ES-I3 (cell line): ENCODE results near the gene FGGY.

Source experiments
- H3K36me3 ChIP-seq: 2 replicates; pipeline ENCODE4 v1.6.1; 2013; ENCODE audit warnings: mild to moderate bottlenecking, low read length, control low read depth, moderate library complexity; ENCODE audit not compliant: insufficient read depth
- H3K4me1 ChIP-seq: 2 replicates; pipeline ENCODE4 v1.6.1; 2013; ENCODE audit warnings: mild to moderate bottlenecking, control low read depth, low read length; ENCODE audit not compliant: insufficient read depth
- H3K9ac ChIP-seq: 2 replicates; pipeline ENCODE4 v1.6.1; 2013; ENCODE audit warnings: low read depth, mild to moderate bottlenecking, low read length, moderate library complexity
- H3K9me3 ChIP-seq: 2 replicates; pipeline ENCODE4 v1.6.1; 2013; ENCODE audit warnings: mild to moderate bottlenecking, low read length, moderate library complexity; ENCODE audit not compliant: control insufficient read depth, insufficient read depth

FGGY gene

GRCh38 chr1:59421232-59421920, 124.5 kb downstream of the FGGY start:
- peaks cover 20% of the 10 kb centered on the region for H3K4me1 ChIP-seq
- H3K9ac ChIP-seq, result no peak overlapping the region
- no peaks in the 10 kb centered on the region for H3K36me3 ChIP-seq
- H3K9me3 ChIP-seq, result no peaks in the 10 kb centered on the region

- H3K9ac ChIP-seq, result no peak overlapping the region
- no peaks in the 10 kb centered on the region for H3K9me3 ChIP-seq
- H3K4me1 ChIP-seq, result peaks cover 16% of the 10 kb centered on the region
- H3K36me3 ChIP-seq, result no peaks in the 10 kb centered on the region
Observed at GRCh38 chr1:59422921-59423575, 126.2 kb downstream of the FGGY start.

- Histone ChIP-seq H3K4me1 (no peaks in the 10 kb centered on the region), H3K9ac (no peak overlapping the region)
Observed at GRCh38 chr1:59427155-59427554, 130.3 kb downstream of the FGGY start.

GRCh38 chr1:59427784-59428183, 130.9 kb downstream of the FGGY start:
- H3K4me1 ChIP-seq, result no peaks in the 10 kb centered on the region
- no peaks in the 10 kb centered on the region for H3K36me3 ChIP-seq
- H3K9me3 ChIP-seq, result no peaks in the 10 kb centered on the region
- H3K9ac ChIP-seq, result no peak overlapping the region

More at GRCh38 chr1:59427155-59427554, 130.3 kb downstream of the FGGY start:
- H3K9me3 ChIP-seq, result no peaks in the 10 kb centered on the region
- H3K36me3 ChIP-seq, result no peaks in the 10 kb centered on the region

- Histone ChIP-seq H3K4me1 (no peaks in the 10 kb centered on the region), H3K36me3 (no peaks in the 10 kb centered on the region), H3K9ac (no peak overlapping the region; the same call in 1 of the 2 replicates), H3K9me3 (no peaks in the 10 kb centered on the region)
Observed at GRCh38 chr1:59428828-59429227, 131.9 kb downstream of the FGGY start.

- Histone ChIP-seq H3K9ac (no peak overlapping the region), H3K9me3 (no peaks in the 10 kb centered on the region), H3K36me3 (no peaks in the 10 kb centered on the region), H3K4me1 (peaks cover 7% of the 10 kb centered on the region; the same call in 1 of the 2 replicates)
Observed at GRCh38 chr1:59429656-59430055, 132.8 kb downstream of the FGGY start.

- H3K9ac ChIP-seq, result no peak overlapping the region
- H3K9me3 ChIP-seq, result no peaks in the 10 kb centered on the region
- H3K4me1 ChIP-seq, result peaks cover 14% of the 10 kb centered on the region; the same call in 1 of the 2 replicates
- H3K36me3 ChIP-seq, result no peaks in the 10 kb centered on the region
Observed at GRCh38 chr1:59431566-59432294, 134.8 kb downstream of the FGGY start.

- Histone ChIP-seq H3K4me1 (peaks cover 16% of the 10 kb centered on the region; the same call in 1 of the 2 replicates), H3K36me3 (no peaks in the 10 kb centered on the region), H3K9ac (no peak overlapping the region), H3K9me3 (no peaks in the 10 kb centered on the region)
Observed at GRCh38 chr1:59432531-59433439, 135.9 kb downstream of the FGGY start.

GRCh38 chr1:59433440-59433813, 136.5 kb downstream of the FGGY start:
- no peaks in the 10 kb centered on the region for H3K9me3 ChIP-seq
- H3K36me3 ChIP-seq, result no peaks in the 10 kb centered on the region
- H3K9ac ChIP-seq, result no peak overlapping the region
- H3K4me1 ChIP-seq, result peaks cover 16% of the 10 kb centered on the region; the same call in 1 of the 2 replicates

- no peaks in the 10 kb centered on the region for H3K9me3 ChIP-seq
- peaks cover 16% of the 10 kb centered on the region for H3K4me1 ChIP-seq
- H3K9ac ChIP-seq, result no peak overlapping the region
- H3K36me3 ChIP-seq, result no peaks in the 10 kb centered on the region
Observed at GRCh38 chr1:59434336-59434735, 137.4 kb downstream of the FGGY start.

- Histone ChIP-seq H3K9ac (no peak overlapping the region), H3K9me3 (no peaks in the 10 kb centered on the region), H3K4me1 (peaks cover 21% of the 10 kb centered on the region), H3K36me3 (no peaks in the 10 kb centered on the region; the same call in 1 of the 2 replicates)
Observed at GRCh38 chr1:59436637-59437036, 139.7 kb downstream of the FGGY start.

GRCh38 chr1:59438058-59438560, 141.2 kb downstream of the FGGY start:
- Histone ChIP-seq H3K36me3 (no peaks in the 10 kb centered on the region; the same call in 1 of the 2 replicates), H3K4me1 (peaks cover 21% of the 10 kb centered on the region), H3K9ac (no peak overlapping the region), H3K9me3 (no peaks in the 10 kb centered on the region)

GRCh38 chr1:59442492-59442891, 145.6 kb downstream of the FGGY start:
- H3K9ac ChIP-seq, result no peak overlapping the region
- no peaks in the 10 kb centered on the region; the same call in 1 of the 2 replicates for H3K36me3 ChIP-seq
- peaks cover 12% of the 10 kb centered on the region for H3K4me1 ChIP-seq
- H3K9me3 ChIP-seq, result peaks cover 7% of the 10 kb centered on the region; the same call in 1 of the 2 replicates
